GM19238 (cell line): ENCODE data around the gene MYOZ2.

Experiments used
- DNase-seq: peaks from one replicate; pipeline ENCODE4 v3.0.0; 2011; ENCODE audit warnings: low spot score; ENCODE audit not compliant: insufficient read length

Gene MYOZ2

DNA sequence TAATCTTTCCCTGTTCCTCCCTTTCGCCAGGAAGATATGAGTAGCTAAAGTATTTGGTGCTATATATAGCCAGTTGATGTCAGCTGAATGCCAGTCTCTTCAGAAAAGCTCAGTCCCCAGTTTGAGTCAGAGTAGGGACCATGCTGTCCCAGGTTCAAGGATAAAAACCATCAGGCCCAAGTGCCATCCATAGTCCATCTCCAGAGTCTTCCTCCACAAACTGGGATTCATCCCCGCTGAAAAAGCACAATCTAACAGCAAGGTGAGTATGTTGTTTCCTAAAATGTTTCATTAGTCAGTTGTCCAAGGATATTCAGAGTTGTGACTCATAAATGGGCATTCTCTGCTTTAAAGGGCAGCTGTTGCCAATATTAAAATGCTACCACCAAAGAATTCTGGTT is at the start of gene MYOZ2:
Gene MYOZ2, plus strand, starts transcription at position 112 of the 401 bp plus-strand sequence. CDS start 694 bp downstream, outside the sequence.
- no peak for DNase-seq

DNA sequence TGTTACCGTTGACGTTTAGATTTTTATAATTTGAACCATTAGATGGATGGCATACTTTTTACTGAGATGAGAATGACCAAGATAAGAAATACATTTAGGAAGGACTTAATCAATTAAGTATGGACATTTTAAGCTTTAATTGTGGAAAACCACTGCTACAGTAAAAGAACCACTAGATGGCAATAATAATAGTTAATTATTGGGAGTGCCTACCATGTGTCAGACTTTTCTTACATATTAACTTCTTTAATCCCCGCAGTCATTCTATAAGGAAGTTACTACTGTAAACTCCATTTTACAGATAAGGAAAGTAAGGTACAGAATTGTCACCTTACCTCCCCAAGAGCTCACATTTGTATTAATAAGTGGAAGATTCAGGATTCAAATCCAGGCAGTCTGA is 48.5 kb upstream of the MYOZ2 start:
- no peak for DNase-seq

DNA sequence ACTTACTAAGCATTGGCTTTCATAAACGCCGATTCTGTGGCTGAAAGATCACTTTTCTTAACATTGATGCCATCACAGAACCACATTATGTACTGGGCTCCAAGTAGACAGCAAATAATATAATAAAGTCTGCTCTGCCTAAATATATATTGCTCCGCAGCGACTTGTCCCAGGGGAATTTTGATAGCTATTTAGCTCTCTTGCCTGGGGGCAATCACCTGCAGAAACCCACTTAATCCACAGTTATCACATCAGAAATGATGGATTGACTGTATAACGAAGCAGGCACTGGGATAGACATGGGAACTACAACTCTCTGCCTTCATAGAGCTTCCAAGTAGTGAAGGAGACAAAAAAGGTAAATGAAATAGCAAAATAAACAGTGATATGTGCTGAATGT is 48.0 kb upstream of the MYOZ2 start:
- DNase-seq = no peak

DNA sequence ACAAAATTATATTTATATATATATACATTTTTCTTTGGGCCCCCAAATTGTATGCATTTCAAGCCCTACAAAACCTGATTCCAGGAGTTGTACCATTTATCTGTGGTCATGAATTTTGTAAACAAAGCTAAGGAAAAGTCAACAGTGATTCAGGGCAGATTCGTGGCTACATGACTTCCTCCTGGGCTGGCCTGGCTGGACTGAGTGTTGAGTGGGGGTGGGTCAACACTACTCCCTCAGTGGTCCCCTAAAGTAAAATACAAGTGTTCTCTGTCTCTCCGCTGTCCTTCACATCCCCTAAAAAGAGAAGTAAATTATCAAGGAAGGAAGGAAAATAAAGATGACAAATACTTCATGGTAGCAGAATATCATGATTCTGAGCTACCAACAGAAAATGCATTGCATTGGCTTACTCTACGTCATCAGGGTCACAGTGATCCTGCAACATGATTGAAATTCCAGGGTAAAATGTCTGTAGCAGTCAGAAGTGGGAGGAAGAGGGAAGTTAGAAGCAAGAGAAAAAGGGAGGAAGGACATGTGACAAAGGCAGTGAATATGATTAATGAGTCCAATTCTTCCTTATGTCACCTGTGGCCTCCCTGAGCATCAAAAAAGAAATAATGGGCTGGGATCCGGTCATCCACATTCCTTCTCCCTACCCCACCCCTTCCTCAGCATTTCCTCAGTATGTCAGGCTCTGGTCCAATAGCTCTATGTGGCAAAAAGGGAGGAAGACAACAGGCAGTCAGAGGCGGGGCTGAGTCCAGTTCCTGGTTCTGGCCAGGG is 42.4 kb upstream of the MYOZ2 start:
- DNase-seq = no peak

DNA sequence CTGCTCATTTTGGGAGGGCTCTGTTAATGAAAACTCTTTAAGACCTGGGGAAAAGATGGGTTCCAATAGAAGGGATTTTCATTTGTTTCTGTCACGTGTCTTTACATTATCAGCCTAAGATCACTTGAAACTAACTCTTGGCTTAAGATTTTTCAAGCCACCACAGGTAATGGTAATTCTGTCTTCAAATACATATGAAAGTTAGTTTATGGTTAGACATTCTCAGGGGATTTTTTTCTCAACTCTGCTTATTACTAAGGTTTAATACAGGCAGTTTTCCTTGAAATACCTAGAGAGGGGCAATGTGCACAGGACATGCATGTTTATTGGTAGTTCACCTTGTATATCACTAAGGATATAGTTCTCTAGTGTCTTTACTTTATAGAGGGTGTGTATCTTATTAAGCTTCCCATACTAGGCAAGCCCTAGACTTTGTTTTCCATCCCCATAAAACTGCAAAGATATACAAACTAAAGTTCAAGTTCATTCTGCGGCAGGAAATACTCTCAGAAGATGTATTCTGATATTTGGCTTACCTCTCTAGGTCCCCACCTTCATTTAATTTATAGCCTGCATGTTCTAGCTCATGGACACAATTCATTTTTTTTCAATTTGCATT is 38.2 kb upstream of the MYOZ2 start:
- no peak for DNase-seq

DNA sequence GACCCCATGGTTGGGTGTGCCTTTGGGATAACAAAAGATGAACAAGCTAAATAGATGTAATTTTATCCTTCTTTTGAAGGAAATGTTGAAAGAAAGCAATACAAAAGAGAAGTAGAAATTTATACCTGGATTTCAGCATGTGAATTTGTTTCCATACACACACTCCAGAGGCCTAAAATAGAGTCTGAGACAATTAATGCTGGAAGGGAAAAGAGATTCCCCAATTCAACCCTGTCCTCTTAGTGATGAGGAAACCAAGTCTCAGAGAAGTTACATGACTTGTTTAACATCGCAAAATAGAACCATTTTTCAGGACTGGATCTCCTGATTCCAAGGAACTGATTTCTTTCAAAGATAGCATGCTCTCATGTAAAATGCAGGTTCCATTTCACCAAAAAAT is 37.3 kb upstream of the MYOZ2 start:
- DNase-seq = no peak

DNA sequence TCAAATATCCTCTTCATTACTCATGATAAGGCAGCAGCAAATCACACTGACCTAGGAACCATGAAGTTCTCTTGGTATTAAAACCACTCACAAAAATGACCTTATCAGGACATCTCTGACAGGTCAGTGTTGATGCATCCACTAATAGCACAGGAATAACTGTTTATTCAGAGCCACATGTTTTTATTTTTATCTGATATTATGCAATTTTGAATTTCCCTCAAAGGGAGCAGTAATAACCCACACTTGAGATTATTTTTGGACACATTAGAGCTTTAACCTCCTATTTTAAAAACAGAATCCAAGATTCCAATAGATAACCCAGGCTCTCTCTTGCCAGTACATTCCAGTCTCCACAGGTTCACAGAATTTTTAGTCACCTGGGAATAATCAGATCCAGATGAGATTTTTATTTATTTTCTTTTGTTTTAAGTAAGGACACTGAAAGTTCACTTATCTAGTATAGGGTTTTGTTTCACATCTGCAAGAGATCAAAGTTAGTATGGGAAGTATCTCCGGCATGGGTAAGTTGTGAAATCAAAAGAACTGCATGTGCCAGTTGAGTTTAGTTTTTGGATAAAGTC is 36.3 kb upstream of the MYOZ2 start:
- no peak for DNase-seq

DNA sequence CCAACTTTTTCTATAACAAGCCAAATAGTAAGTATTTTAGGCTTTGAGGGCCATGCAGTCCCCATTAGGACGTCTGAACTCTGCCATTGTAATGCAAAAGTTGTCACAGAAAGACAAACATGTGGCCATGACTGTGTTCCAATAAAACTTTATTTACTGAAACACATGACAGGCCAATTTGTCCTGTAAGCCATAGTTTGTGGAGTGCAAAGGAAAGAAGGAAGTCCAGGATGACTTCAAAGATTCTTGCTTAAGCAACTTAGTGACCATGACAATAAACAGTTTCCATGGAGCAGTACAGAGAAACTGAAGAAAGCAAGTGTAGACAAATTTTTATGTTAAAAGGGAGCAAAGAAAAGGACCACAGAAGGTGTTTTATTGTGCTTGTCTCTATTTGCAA is 35.0 kb upstream of the MYOZ2 start:
- DNase-seq = no peak

DNA sequence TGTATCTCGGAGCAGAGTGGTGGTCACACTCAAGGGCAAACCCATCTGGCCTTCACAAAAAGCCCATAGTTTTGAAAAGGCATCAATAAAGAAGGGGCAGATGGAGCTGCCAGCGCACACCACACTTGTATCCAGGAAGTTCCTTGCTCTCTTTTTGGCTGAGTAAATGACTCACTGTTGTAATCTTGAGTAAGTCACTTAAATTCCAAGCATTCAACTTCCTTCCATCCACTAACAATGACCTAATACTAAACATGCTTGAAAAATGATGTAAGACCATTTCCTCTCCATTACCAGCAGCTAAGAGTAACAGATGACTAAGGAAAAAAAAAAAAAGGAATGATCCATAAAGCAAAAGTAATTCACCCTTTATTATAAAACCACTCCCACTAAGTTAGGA is 32.4 kb upstream of the MYOZ2 start:
- DNase-seq = no peak

DNA sequence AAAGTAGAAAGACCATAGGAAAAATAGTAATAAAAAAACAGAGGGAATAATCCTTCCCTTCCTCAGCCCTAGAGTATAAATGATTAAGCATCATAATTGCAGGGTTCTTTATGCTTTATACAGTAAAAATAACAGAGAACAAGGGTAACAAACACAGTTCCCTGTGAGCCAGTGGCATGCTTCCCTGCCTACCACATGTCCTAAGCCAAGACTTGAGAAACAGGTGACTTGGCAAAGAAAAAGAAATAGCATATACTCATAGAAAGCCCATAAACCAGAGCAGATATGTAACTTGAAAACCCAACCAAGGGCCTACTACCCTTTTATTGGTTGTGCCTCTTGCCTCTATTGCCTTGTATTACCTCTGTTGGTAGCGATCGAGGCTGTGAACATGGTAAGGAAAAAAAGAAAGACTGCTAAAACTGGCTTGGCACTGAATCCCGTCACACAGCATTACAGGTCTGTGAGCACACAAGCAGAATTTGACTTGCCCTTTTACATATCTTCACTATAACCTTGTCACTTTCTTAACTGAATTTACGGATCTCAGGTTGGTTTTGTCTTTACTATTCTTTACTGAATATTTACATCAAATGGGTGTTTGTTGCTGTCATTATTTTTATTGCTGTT is 30.9 kb upstream of the MYOZ2 start:
- DNase-seq = no peak

DNA sequence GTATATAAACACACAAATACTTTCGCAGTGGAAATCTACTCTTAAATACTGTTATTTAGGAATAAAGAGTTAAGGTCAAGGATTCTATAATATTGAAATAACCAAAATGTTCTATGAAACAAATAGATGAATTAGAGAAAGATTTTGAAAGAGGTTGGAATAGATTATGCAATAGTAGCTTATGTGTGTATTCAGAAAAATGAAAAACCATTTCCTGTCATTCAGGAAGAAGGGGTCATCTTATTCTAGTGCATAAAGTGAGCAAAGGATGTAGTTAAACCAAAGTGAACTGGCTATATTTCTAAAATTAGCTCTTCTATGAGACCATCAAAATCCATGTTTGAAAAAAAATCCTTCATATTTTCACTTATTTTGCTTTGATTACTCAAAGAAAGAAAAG is 30.0 kb upstream of the MYOZ2 start:
- no peak for DNase-seq

DNA sequence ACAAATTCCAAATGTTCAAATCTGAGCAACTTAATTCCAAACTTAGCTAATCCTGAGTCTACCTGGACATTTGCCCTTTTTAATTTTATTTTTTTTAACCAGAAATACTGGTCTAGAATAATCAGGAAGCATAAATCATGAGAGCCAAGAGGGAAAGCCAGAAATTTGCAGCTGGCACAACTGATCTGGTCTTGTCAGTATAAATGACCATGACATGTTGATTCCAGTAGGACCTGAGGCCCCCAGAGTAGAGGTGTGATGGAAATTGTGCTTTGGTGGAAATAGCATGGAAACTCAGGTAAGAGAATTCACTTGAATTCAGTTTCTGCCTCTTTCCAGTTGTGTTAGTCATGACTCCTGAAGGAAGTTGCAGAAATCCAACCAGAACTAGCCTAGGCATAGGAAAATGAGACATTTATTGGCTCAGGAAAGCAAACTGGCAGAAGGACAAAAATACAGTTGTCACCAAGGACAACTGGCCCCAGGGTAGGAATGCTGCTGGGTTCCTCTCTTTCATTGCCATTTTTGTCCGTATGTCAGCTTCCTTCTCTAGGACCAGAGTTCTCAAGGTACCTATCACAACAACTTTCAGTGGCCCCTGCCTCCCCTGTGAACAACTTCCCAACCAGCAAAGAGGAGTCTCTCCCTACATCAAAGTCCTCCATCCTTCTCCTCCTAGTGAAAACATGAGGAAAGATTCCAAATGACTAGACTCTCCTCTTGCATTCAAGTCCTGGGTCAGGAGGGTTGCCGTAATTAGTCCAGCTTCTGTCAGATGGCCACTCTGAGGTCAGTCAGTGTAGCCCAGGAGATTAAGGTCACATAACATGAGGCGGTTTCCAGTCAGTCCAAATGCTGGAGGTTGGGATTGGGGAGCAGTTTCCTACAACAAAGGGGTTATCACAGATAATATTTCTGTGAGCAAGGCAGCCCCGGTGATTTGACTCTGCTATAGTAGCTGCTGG is 29.3 kb upstream of the MYOZ2 start:
- DNase-seq = no peak

DNA sequence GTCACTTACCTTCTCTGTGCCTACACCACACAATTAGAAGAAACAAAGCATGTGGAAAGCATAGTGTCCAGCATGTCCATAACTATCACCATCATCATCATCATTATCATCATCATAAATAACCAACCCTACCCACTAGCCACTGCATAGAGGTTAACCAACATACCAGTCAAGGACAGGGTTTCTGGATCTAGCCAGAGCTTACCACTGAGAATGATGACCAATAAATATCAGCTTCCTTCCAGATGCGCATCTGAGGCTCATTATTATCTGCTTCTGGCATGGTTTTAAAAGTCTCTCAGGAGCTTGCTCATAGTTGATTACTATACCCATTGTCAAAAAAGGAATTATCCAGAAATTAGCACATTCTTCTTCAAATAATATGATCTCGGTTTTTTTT is 25.5 kb upstream of the MYOZ2 start:
- DNase-seq = no peak

DNA sequence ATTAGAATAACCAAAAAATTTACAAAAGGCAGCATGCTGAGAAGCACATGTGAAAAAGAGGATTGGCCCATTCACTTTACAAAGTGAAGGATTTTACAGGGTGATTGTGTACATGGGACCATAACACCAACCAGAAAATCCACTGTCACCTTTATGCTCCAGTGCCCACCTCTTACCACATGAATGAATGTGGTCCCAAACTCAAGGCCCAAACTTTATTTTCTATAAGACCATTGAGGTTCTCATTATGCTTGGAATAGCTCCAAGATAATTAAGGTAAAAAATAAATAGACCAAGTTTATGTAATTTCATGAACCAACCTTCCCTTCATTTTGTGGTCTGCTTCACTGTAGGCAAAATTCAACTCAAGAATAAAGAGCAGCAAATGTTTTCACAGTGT is 24.3 kb upstream of the MYOZ2 start:
- DNase-seq = no peak

DNA sequence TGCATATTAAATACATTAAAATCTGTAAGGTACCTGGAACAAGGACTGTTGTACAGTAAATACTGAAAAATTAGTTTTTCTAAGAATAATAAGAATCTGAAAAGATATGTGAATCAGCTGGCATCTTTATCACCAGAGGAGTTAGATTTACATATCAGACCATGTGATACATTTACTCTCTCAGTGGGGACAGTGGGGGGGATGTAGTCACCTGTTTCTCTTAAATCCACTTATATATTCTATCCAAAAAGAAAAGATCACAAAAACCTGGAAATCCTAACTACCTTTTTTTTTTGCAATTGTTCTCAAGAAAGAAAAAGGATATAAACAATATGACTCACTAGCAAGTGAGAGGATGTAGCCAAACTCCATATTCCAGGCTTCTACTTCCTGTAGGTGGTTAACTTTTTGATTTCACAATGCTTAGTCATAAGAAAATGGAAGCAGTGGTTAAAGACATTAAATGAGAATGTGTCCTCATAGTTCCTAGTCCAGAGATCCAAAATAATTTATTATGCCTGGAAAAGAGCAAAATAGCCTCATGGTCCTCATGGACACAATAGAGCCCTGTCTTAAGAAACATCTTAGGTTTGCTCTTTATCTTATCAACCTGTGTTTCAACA is 22.5 kb upstream of the MYOZ2 start:
- DNase-seq = no peak

DNA sequence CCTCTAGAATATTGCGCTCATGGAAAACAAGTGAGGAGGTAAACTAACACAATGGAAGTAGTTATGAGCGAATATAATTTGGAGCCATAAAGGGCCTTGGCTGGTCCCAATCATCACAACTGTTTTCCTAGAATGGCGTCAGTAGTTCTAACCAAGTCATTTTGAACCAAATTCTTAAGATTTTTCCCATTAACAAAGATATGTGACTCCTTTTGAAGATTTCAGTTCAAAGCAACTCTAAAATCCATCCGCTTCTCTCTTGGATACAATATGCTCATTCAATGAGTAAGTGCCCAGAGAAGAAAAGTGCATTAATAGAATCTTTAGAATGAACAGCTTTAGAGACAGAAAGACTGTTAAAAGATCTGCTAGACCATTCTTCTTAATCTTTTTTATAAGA is 19.6 kb upstream of the MYOZ2 start:
- no peak for DNase-seq

DNA sequence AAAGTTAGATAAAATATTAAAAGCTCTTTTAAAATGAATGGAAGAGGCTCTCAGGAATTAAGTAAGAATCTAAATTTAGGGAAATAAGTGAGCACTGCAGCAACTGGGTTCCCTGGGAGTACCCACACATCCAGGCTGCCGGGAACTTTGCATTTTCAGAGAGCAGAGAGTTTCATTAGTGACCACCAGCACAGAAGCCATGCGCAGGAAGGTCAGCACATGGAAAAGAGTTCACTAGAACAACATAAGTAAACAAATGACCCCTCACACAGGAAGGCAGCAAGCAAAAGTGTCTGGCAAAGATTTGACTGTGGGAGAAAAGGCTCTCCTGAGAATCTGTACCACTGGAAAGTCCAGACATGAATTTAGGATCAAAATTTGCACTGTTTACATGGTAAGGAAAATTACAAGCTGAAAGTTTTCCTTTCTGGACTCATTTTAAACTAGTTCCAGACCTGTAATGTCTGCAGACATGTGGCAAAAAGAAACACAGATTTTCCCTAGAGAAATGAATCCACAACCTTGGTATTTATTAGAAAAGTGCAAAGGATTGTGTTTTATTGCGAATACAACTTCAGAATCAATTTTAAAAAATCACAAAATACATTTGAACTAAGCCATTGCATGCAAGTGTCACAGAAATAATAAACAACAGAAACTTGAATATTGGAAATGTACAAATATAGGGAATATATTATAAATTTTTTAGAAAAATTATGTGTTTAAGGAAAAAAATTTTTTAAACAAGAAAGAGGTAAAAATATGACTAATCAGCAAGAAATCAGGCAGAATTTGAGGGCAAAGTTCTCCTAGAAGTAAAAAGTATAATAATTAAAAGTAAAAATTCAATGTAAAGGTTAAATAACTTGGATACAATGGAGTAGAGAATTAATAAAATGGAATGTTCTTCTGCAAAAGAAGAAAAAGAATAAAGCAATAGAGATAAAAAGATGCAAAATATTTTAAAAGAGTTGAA is 18.4 kb upstream of the MYOZ2 start:
- no peak for DNase-seq

DNA sequence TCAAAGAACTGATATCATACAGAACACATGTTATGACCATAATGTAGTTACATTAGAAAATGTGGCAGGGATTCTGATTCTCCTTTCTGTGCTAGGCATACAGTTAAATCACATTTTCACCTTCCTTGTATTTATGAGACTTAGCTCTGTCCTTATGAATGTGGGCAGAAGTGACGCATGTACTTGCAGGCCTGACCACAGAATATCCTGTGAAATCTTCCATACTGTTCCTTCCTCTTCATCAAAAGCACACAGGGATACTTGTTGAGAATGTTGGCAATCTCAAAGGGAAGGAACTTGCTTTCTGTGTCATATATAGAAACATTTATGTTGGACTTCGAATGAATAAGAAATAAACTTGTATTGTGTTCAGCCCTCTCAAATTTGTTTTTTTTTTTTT is 17.2 kb upstream of the MYOZ2 start:
- DNase-seq = no peak

DNA sequence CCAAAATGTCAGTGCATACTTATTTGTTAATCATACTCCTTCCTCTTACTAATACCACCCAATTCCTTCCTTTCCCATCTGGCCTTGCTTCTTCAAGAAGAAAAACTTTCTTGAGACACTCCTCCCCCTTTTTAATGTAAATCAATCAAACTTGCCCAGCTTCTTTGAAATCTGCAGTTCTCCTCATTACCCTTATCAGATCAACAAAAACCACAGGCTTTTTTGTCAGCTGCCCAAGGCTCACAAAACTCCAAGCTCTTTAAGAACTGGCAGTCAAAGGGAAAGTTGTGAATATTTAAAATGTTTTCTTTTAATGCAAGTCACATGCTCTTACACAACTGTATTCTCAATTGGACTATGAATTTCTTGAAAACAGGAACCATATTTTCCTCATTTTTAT is 11.3 kb upstream of the MYOZ2 start:
- DNase-seq = no peak

DNA sequence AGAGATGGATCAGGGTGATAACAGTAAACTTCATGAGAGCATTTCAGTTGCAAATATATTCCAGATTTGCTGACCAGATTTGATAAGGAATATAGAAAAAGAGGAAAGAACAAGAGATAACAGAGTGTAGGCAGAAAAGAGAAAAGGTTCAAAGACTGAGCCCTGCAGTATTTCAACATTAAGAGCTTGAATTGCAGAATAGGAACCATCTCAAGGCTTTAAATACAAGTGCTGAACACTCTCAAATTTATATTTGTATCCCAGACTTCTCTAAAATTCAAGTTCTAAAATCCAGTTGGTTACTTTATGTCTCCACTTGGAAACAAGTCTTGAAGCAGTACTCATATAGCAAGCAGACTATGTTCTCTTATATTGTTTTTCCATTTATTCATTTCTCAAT is 9.7 kb upstream of the MYOZ2 start:
- DNase-seq = no peak
